Transverse colon (tissue), 4 donors: Measurements from ENCODE around the gene IFITM10.

Experiments
- EP300 ChIP-seq: sonication (generic); formaldehyde crosslinking; IDR thresholded peaks from one replicate; pipeline ENCODE4 v1.6.1; 2017; ENCODE audit warnings: antibody characterized with exemption, low read depth
- POLR2AphosphoS5 ChIP-seq, 3 donors: sonication (generic); formaldehyde crosslinking; IDR thresholded peaks; one replicate each; pipeline ENCODE4 v1.6.1; 2016; ENCODE audit warnings: antibody characterized with exemption in 3 of 3
- TF ChIP-seq, protein P1 (sequence below), 5 experiments: fragments of 200-600 bp in 3 of 5; fragments of 450-650 bp in 2 of 5; sonication (generic) in 3 of 5; IDR thresholded peaks; 1 replicate in 2 of 5; 2 replicates in 3 of 5; pipeline ENCODE4 v1.5.1; 2016 to 2017; ENCODE audit warnings: antibody characterized with exemption in 5 of 5, inconsistent platforms in 3 of 5, mild to moderate bottlenecking in 2 of 5, moderate library complexity in 1 of 5

DNA sequence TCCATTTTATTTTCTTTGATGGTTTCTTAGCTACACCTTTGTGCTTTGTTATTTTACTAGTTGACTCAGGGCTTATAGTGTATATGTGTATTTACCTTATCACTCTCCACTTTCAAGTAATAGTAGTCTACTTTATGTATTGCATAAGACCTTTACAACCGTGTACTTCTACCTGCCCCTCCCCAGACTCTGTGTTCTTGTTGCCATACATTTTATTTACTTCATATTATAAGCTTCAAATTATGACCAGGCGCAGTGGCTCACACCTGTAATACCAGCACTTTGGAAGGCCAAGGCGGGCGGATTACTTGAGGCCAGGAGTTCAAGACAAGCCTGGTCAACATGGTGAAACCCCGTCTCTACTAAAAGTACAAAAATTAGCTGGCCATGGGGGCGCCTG lies 41.5 kb upstream of the IFITM10 start:
- TF ChIP-seq POLR2AphosphoS5 (IDR thresholded peaks at IDR 0.05) = peak in 2 of 3 donors; percentile 13 to 40
- TF ChIP-seq, protein P1, sequence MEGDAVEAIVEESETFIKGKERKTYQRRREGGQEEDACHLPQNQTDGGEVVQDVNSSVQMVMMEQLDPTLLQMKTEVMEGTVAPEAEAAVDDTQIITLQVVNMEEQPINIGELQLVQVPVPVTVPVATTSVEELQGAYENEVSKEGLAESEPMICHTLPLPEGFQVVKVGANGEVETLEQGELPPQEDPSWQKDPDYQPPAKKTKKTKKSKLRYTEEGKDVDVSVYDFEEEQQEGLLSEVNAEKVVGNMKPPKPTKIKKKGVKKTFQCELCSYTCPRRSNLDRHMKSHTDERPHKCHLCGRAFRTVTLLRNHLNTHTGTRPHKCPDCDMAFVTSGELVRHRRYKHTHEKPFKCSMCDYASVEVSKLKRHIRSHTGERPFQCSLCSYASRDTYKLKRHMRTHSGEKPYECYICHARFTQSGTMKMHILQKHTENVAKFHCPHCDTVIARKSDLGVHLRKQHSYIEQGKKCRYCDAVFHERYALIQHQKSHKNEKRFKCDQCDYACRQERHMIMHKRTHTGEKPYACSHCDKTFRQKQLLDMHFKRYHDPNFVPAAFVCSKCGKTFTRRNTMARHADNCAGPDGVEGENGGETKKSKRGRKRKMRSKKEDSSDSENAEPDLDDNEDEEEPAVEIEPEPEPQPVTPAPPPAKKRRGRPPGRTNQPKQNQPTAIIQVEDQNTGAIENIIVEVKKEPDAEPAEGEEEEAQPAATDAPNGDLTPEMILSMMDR (IDR thresholded peaks at IDR 0.05) = no peak
- TF ChIP-seq EP300 = no peak
